ENCODE data around the gene ELP6.
A peak's percentile ranks its signal among the peaks of the same experiment; 100 is the strongest.

Gene ELP6, protein sequence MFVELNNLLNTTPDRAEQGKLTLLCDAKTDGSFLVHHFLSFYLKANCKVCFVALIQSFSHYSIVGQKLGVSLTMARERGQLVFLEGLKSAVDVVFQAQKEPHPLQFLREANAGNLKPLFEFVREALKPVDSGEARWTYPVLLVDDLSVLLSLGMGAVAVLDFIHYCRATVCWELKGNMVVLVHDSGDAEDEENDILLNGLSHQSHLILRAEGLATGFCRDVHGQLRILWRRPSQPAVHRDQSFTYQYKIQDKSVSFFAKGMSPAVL

DNA sequence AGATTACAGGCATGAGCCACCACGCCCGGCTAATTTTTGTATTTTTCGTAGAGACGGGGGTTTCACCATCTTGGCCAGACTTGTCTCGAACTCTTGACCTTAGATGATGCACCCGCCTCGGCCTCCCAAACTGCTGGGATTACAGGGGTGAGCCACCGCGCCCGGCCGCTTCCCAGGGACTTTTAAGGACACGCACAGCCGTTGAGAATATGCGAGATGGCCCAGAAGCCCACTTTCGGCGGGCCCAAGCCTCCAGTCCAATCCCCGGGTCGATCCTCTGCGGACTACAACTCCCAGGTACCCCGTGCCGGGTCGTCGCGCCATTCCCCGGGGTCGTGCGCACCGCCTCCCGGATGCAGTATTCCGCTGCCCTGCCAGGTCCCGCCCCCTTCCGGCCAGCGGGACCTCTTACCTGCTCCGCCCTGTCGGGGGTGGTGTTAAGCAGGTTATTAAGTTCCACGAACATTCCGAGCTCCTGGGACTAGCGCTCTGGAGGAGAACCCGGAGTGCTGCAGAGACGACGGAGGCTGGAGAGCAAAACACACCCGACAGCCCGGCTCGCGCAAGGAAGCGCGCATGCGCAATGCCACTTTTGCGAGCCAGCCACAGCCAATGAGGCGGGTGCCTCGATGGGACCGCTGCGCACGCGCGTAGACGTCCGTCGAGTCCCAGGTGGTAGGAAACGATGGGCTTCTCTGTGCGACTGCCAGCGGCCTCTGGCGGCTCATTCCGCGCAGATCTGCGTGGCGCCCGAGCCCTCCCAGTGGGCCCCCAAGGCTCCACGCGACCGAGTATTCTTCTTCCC is at the start of gene ELP6:
Gene ELP6, minus strand, starts transcription at position 588 of the 805 bp plus-strand sequence. Its CDS starts 122 bp downstream, at position 466.
- peak; percentile 97 for DNase-seq

DNA sequence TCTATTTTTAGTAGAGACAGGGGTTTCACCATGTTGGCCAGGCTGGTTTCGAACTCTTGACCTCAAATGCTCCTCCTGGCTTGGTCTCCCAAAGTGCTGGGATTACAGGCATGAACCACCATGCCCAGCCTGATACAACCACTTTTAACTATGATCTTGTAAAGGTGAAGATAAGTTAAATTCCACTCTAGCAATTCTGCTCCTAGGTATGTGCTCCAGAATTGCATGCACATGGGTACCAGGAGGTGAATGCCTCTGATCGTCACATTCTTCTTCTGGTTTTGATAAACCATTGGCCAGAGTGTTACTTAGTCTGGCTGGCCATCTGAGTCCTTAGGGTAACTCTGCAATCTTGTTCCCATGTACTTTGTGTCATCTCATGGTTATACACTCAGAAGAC is 42.8 kb upstream of the ELP6 start:
- DNase-seq = no peak

DNA sequence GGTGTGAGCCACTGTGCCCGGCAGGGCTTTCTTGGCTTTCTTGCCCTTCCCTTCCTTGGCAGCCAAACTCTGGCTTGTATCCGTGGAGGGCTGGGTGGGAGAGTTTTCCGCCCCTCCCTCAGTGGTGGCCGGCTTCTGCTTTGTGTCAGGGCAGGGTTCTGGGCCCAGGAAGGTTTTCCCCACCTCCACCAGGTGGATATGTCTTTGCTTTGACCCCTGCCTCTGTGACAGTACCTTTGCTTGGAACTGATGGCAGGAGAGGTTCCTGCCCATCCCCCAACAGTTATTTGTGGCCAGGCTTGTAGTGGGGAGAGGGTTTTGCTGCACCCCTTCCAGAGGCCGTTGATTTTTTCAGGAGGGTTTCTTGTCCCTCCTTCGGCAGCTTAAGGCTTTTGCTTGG is 40.8 kb upstream of the ELP6 start:
- no peak for DNase-seq

DNA sequence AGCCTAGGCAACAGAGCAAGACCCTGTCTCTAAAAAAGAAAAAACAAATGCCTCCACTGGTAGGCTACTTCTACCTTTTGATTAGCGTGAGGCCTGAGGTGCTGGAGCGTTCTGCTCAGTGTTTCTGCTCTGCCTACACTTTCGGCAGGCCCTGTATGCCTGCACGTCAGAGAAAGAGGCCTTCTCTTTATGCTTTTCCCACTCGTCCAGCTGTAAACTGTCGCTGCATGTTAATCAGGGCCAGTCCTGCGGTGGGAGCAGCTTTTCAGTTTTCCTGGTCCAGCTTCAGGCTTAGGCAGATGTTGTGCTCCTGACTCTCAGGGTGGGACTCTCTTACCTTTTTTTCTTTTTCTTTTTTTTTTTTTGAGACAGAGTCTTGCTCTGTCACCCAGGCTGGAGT is 39.9 kb upstream of the ELP6 start:
- DNase-seq = no peak

DNA sequence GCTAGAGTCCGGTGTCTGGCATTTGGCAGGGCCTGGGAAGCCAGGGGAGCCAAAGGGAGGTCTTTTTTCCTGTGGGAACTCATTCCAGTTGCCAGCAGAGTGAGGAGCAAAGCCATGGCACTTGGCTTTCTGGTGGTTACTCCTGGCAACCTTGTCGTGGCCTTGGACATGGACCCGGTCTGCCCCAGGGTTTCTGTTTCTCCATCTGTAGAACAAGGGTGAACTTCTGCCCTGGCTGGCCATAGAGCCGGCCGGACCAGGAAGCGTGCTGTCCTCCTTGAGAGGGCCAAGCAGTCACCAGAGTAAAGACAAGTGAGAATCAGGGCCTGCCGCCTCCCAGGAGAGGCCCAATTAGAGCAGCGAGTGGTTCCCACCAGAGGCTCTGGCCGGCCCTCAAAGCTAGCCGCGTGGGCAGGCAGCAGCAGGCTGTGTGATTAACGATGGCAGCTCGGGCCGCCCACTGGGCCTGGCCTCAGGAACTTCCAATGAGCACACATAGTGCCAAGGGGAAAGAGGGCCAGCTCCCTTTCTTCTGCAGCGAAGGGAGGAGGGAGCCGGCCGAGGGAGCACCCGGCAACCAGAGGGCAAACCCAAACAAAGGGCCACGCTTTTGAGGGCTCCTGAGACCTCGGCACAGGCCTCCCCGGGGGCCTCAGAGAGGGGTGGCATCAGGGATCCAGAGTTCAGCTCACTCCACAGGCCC is 29.1 kb upstream of the ELP6 start:
- DNase-seq = no peak

DNA sequence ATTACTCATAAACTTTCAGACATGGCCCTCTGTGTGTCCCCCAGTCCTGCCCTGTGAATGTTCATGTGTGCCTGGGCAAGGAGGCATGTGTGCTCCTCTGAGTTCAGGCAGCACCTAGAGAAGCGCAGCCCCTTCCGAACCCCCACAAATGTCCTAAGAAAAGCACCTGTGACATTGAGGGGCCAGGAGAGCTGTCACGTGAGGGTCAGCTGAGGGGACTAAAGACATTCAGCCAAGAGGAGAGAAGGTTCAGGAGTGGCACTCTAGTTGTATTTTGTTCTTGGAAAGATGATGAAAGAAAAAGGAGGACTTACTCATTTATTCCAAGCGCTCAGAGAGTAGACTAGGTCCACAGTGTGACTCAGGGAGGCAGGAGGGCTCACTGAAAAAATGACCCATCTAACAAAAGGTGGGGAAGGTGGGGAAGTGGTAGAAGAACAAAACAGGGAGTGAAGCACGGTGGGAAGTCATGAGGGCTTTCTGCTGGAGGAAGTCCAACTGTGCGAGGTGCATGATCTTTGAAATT is 28.1 kb upstream of the ELP6 start:
- DNase-seq = no peak

DNA sequence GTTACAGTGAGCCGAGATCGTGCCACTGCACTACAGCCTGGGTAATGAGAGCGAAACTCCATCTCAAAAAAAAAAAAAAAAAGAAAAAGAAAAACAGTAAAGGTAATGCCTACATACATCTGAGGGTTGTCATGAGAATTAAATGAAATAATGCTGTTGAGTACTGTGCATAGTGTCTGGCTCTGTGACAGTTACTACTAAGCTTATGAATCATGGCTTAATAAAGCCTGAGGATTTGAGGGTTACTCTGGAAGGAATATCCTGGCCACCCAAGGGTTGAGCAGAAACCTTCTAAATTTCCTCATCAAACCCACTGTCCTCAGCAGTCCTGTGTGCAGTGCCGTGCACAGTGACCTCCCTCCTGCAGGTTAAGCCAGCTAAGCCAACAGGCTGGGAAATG is 26.8 kb upstream of the ELP6 start:
- DNase-seq = no peak

DNA sequence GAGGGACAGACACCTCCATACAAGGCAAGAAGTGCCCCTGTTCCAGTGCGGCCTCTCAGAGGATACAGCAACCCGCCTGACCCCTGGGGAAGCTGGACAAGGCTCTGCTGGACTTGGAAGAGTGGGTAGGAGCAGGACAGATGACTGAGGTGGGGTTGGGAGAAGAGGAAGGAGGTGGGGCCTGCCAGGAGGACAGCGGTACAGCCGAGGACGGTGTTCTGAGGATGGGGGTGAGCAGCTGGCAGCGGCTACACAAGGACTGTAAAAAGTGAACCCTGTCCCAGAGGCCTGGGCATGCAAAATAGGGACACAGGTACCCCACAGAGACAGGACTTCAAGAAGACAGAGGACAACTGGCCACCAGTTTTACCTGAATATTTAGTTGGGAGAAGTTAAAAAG is 23.5 kb upstream of the ELP6 start:
- no peak for DNase-seq

DNA sequence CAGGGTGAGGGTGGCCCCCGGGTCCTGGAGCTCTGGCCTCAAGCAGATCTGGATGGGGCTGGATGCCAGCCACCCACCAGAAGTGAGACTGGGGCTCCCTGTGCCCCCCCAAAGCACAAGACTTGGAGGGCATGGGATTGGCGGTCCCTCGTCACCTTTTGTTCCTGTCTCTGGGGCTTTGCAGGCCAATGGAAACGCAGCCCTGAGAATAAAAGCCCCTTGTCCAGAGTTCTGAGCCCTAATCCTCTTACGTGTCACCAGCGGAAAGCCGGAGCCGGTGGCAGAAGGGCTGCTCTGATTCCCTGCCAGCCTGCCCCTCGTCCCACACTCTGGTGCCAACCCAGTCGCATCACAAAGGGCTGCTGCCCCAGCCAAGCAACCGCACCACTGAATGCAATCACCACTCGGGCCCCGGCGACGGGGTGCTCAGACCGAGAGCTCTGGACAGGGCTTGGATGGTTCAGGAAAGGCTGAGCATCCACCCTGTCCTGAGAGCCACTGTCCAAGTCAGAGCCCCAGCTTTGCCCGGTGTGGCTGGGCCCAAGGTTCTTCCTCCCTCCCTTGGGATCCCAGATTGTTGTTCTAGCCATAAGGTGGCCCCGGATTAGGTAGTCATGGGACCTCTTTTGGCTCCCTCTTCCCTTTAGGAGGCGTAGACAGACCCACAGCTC is 22.8 kb upstream of the ELP6 start:
- DNase-seq = no peak

DNA sequence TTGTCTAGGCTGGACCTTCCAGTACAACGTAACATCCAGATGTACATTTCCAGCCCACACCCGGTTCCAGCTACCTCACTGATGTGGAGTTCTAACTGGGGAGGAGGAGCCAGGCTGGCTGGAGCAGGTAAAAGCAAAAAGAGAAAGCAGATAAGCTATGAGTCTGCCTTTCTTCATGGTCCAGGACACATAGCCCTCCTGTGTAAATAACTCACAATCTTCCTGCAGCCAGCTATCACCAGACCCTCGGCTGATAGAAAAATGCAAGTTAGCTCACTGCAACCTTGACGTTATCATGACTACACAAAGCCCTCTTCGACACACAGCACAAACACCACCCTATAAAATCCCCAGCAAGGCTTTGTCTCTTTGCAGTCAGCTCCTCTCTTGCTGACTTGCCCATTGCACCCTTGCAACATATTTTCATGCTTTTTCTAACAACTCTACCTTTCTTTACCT is 20.5 kb upstream of the ELP6 start:
- DNase-seq = no peak

DNA sequence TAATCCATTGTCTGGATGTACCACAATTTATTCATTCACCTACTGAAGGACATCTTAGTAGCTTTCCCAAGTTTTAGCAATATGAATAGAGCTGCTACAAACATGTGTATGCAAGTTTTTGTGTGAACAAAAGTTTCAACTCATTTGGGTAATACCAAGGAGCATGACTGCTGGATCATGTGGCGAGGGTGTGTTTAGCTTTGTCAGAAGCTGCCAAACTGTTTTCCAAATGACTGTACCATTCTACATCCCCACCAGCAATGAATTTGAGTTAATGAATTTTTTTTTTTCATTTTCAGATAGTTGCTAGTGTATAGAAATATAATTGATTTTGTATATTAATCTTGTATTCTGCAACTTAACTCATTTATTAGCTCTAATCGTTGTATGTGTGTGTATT is 20.0 kb upstream of the ELP6 start:
- DNase-seq = no peak

DNA sequence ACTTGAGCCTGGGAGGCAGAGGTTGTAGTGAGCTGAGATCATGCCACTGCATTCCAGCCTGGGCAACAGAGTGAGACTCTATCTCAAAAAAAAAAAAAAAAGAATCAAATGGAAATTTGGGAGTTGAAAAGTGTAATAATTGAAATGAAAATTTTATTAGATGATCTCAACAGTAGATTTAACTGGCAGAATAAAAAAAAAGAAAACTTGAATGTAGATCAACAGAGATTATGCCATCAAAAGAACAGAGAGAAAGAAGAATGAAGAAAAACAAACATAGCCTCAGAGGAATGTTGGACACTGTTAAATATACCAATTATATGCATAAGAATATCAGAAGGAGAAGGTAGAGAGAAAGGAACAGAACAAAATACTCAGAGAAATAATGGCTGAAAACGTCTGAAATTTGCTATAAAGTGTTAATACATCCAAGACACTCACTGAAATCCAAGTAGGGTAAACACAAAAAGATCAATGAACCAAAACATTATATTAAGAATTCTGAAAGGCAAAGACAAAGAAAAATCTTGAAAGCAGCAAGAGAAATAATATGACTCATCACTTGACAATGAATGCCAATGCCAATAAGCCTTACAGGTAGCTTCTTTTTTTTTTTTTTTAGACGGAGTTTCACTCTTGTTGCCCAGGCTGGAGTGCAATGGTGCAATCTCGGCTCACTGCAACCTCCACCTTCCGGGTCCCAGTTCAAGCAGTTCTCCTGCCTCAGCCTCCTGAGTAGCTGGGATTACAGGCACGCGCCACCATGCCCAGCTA is 14.6 kb upstream of the ELP6 start:
- DNase-seq = no peak

DNA sequence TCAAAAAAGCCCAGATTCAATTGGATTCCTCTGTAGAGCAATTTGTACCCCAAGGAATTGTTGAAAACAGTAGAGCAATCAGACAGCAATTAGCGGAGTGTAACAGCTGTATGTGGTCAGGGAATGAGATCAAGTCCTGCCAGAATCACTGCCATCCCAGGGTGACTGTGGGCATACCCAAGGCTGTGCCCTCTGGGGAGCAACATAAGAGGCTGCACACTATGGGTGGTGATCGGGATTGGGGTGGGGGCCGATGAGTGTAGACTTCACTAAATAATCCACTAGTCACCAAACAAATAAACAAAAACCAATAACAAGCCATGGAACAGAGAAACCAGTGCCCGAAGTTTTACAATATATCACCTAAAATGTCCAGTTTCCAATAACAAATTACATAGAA is 12.1 kb upstream of the ELP6 start:
- no peak for DNase-seq

DNA sequence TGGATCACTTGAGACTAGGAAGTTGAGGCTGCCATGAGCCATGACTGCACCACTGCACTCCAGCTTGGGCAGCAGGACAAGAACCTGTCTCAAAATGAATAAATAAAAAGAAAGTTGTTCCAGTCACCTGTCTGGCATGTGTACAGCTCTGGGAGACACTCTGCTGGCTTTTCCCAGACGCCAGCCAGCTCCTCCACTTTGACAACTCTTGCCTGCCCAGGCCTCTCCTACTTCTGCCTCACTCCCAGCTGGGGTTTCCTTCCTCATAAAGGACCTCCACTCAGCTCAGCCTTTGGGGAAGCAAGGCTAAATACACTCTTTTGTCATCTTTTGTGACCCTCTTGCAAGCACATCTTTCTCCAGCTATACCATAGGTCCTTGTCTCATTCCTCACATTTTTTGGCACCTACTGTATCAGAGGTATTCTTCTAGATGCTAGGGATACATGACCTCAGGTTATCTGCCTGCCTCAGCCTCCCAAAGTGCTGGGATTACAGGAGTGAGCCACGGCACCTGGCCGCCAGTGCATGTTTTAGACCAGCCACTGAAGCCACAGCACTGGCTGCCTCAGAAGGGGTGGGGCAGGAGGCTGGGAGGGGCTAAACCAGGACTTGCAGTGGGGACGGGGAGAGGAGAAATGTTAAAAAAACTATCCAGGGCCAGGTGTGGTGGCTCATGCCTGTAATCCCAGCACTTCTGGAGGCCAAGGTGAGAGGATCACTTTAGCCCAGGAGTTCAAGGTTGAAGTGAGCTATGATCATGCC is 10.0 kb upstream of the ELP6 start:
- DNase-seq = no peak

DNA sequence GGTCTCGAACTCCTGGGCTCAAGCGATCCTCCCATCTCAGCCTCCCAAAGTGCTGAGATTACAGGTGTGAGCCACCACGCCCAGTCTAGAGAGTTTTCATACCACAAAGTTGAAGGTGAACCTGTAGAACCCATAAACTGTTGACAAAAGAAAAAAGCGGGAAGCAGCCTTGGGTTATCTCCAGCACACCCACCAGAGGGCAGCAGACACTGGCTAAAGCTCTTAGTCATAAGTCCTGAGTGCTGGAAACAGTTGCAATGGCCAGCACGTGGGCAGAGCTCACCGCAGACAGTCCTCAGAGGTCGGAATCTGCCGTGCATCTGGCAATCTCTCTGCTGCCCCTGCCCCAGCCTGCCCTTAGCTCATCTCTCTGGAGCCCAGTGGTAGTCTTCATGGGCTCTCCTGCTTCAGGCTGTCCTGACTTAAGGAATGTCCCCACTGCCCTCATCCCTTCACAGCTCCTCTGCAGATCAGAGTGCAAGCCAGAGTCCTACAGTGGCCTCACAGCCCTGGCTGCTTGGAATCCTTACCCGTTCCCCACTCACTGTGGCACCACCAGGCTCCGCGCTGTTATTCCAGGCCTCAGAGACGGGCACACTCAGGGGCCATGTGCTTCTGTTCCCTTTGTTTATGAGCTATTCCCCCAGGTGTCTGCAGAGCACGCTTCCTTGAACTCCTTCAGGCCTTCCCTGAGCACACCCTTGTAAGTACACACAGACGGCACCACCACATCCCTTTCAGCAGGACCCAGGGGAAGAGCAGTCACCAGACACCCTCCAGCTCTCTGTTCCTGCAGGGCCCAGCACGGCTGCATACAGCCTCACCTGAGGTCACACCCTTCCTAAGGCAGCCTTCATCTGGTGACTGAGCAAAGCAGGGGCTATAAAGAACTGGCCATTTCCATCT is 8.8 kb upstream of the ELP6 start:
- DNase-seq = peak; percentile 83

DNA sequence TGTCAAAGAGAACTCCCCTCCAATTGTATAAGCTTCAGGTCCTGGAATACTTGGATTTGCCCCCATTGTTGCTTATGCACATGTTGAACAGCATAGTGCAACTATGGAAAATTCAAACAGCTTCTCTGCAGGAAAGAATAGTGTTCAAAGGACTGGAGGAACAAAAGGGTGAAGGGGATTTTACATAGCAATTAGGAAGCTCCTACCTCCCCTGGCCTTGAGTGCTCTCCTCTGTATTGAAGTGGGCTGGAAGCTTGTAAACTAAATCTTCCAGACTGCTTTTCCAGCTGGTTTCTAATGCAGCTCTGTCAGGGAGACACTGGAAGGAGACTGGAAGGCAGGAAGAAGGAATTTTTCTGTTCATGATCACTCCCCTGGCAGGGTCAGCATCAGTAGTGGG is 7.2 kb upstream of the ELP6 start:
- no peak for DNase-seq

DNA sequence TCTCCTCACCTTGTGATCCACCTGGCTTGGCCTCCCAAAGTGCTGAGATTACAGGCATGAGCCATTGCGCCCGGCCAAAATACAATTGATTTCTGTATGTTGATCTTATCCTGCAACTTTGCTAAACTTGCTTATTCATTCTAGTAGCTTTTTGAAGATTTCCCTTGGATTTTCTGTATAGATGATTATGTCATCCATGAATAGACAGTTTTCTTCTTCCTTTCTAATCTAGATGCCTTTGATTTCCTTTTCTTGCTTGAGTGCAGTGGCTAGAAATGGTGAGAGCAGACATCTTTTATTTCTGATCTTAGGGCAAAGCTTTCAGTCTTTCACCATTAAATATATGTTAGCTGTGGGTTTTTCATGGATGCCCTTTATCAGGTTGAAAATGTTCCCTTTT is 4.4 kb upstream of the ELP6 start:
- no peak for DNase-seq

DNA sequence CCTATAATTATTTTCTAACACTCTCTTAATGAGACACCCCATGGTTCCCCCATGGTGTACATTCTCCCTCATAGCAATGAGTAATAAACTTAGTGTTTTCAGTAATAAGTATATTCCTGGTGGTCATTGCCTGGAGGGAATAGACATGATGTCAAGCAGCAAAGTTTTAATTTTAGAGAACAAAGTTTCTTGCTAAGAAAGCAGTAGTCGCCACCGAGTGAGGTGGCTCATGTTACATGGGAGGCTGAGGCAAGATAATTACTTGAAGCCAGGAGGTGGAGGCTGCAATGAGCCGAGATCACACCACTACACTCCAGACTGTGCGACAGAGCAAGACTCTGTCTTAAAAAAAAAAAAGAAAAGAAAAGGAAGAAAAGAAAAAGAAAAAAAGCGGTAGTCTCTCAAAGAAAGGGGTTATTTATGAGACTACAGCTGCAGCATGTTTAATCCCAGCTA is 2.4 kb upstream of the ELP6 start:
- DNase-seq = no peak

DNA sequence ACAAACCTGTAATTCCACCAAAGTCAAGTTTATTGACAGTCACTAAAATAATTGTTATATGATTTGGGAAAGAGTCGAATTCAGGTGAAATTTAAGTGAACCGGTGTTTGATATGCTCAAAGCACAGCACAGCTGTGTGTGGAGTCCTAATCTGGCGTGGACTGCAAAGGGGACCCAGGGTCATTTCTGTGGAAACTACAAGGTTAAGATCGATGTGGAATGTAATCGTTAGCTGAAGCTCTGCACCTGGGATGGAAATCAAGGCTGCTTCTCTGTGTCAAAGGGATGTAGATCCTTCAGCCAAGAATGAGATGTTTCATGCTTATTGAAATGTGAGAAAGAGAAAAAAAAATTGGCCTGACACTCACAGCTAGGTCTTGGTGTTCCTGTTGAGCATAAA is 1.6 kb upstream of the ELP6 start:
- no peak for DNase-seq

DNA sequence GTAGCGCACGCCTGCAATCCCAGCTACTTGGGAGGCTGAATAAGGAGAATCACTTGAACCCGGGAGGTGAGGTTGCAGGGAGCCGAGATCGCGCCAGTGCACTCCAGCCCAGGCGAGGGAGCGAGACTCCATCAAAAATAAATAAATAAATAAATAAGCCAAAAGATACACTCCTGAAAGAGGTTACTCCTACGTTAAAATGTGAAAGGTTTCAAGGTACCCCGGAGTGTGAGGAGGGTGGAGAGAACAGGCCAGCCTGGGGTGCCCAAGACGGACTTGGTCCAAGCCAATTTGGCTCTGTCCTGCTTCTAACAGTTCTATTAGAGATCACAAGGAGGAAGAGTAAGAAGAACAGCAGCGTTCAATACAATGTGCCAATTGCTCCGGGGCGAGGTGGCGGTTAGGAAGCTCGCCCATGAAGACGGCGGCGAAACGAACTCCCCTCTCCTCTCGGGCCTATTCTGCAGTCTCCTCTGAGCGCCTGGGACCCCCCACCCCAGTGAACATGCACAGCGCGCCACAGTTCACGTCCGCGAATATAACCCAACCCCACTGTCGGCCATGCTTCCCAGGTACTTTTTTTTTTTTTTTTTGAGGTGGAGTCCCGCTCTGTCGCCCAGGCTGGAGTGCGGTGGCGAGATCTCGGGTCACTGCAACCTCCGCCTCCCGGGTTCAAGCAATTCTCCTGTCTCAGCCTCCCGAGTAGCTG is 942 bp downstream of the ELP6 start:
- peak; percentile 37 for DNase-seq

All from CD4-positive, alpha-beta T cell treated with Interleukin-10 for 1 hour (primary cell).